A549 (cell line): ENCODE results near the gene HOXD9. TPM values are rescaled to one million over a fixed set of nuclear protein-coding genes. Genes with fewer than 3 reads are reported as not detected.

Experiments used
- ATAC-seq, 2 experiments: fragments of 200-7000 bp in 1 of 2; fragments of >200 bp in 1 of 2; cut with Nextera tagmentation in 1 of 2; cut with Tn5 transposase in 1 of 2; 3 replicates each; pipeline versions ENCODE4 v1.8.0 to v1.9.1; 2018 to 2020; ENCODE audit warnings: mild to moderate bottlenecking in 1 of 2, moderate library complexity in 1 of 2
- CTCF ChIA-PET: fragments of 300-600 bp; sonication (Branson Sonifier 250); formaldehyde crosslinking; extraction: SDS; loops from one replicate; lab custom pipeline; 2021; ENCODE audit warnings: antibody characterized with exemption, inconsistent platforms; lab: Yijun Ruan, JAX
- POLR2A ChIA-PET: fragments of 350-600 bp; formaldehyde crosslinking; extraction: SDS; loops from one replicate; lab custom pipeline; 2021; ENCODE audit warnings: antibody characterized with exemption, inconsistent platforms; lab: Yijun Ruan, JAX
- DNase-seq, 2 experiments: peaks; one replicate each; pipeline versions ENCODE4 v3.0.0 to v3.0.0-alpha.2; 2011 to 2016; ENCODE audit warnings: low read depth in 1 of 2, low spot score in 1 of 2
- FAIRE-seq: peaks from 2 replicates; lab custom pipeline; 2011; peaks lifted over from hg19 to GRCh38; lab: Jason Lieb, UNC
- H3K27ac ChIP-seq, 2 experiments: fragments of >200 bp; sonication (Bioruptor Twin); formaldehyde crosslinking; 3 replicates each; pipeline ENCODE4 v1.5.1; 2016 to 2017
- H3K4me1 ChIP-seq: fragments of >200 bp; sonication (Bioruptor Twin); formaldehyde crosslinking; 3 replicates; pipeline ENCODE4 v1.6.1; 2016
- H3K4me2 ChIP-seq: fragments of >200 bp; sonication (Bioruptor Twin); formaldehyde crosslinking; 3 replicates; pipeline ENCODE4 v1.6.1; 2016
- H3K4me3 ChIP-seq: fragments of >200 bp; sonication (Bioruptor Twin); formaldehyde crosslinking; 3 replicates; pipeline ENCODE4 v1.5.1; 2016
- H3K9me3 ChIP-seq: fragments of >200 bp; sonication (Bioruptor Twin); formaldehyde crosslinking; 3 replicates; pipeline ENCODE4 v1.6.1; 2016
- BHLHE40 ChIP-seq: IDR thresholded peaks from 2 replicates; pipeline ENCODE4 v1.6.1; 2012; ENCODE audit warnings: low read depth, low read length, inconsistent platforms
- CBX8 ChIP-seq: fragments of 200-600 bp; sonication (generic); IDR thresholded peaks from 2 replicates; pipeline ENCODE4 v1.6.1; 2016
- CEBPB ChIP-seq, 2 experiments: fragments of >200 bp in 1 of 2; sonication (Bioruptor Twin) in 1 of 2; formaldehyde crosslinking in 1 of 2; IDR thresholded peaks; 2 replicates each; pipeline ENCODE4 v1.6.1; 2012 to 2016
- CHD2 ChIP-seq: fragments of 150-350 bp; IDR thresholded peaks from 2 replicates; pipeline ENCODE4 v1.6.1; 2014; ENCODE audit warnings: low read length; ENCODE audit not compliant: partially characterized antibody
- EHMT2 ChIP-seq: fragments of 200-600 bp; sonication (generic); IDR thresholded peaks from 2 replicates; pipeline ENCODE4 v1.6.1; 2016; ENCODE audit warnings: antibody characterized with exemption, low read depth, mild to moderate bottlenecking, moderate library complexity
- ESRRA ChIP-seq: fragments of 150-350 bp; IDR thresholded peaks from 2 replicates; pipeline ENCODE4 v1.6.1; 2014; ENCODE audit warnings: mild to moderate bottlenecking, low read length, borderline replicate concordance
- FOSL2 ChIP-seq, 2 experiments: fragments of 450-650 bp in 1 of 2; fragments of >200 bp in 1 of 2; sonication (Bioruptor Twin) in 1 of 2; formaldehyde crosslinking; IDR thresholded peaks; 2 replicates each; pipeline versions ENCODE4 v1.5.0 to v1.6.1; 2016 to 2020; ENCODE audit warnings: mild to moderate bottlenecking in 1 of 2, moderate library complexity in 1 of 2
- FOXS1 ChIP-seq: fragments of 250-450 bp; sonication (Bioruptor Pico); IDR thresholded peaks from 2 replicates; pipeline ENCODE4 v1.5.0; 2020; ENCODE audit warnings: mild to moderate bottlenecking, moderate library complexity
- GATA3 ChIP-seq: IDR thresholded peaks from 2 replicates; pipeline ENCODE4 v1.6.1; 2012; ENCODE audit warnings: borderline replicate concordance
- HEYL ChIP-seq: fragments of 250-450 bp; sonication (Bioruptor Pico); IDR thresholded peaks from 2 replicates; pipeline ENCODE4 v1.8.0; 2021; ENCODE audit warnings: mild to moderate bottlenecking, moderate library complexity
- HOXB13 ChIP-seq: fragments of 250-450 bp; sonication (Bioruptor Pico); IDR thresholded peaks from 2 replicates; pipeline ENCODE4 v1.5.0; 2020; ENCODE audit warnings: low read depth, mild to moderate bottlenecking, moderate library complexity
- KDM1A ChIP-seq: fragments of 200-600 bp; sonication (generic); IDR thresholded peaks from 2 replicates; pipeline ENCODE4 v1.6.1; 2016; ENCODE audit warnings: low read depth, mild to moderate bottlenecking
- MYC ChIP-seq: IDR thresholded peaks from 2 replicates; pipeline ENCODE4 v1.6.1; 2012; ENCODE audit warnings: mild to moderate bottlenecking, inconsistent platforms, low read length, improper control_type of control experiment, borderline replicate concordance
- NFE2L2 ChIP-seq: fragments of 150-350 bp; conservative IDR thresholded peaks from 2 replicates; pipeline ENCODE4 v1.6.1; 2014; ENCODE audit warnings: low read length
- PHF8 ChIP-seq: fragments of 200-600 bp; sonication (generic); IDR thresholded peaks from 2 replicates; pipeline ENCODE4 v1.6.1; 2016; ENCODE audit warnings: low read depth, mild to moderate bottlenecking, antibody characterized with exemption, moderate library complexity, borderline replicate concordance
- RCOR1 ChIP-seq: fragments of 150-350 bp; IDR thresholded peaks from 2 replicates; pipeline ENCODE4 v1.6.1; 2014; ENCODE audit warnings: antibody characterized with exemption, low read length, low read depth
- RFX5 ChIP-seq: fragments of 450-650 bp; IDR thresholded peaks from 2 replicates; pipeline ENCODE4 v1.7.1; 2014; ENCODE audit warnings: antibody characterized with exemption, mild to moderate bottlenecking, moderate library complexity
- RNF2 ChIP-seq: fragments of 200-600 bp; sonication (generic); IDR thresholded peaks from 2 replicates; pipeline ENCODE4 v1.6.1; 2016; ENCODE audit warnings: low read depth, mild to moderate bottlenecking, antibody characterized with exemption, moderate library complexity, borderline replicate concordance
- ZSCAN20 ChIP-seq: fragments of 250-450 bp; sonication (Bioruptor Pico); IDR thresholded peaks from 2 replicates; pipeline ENCODE4 v1.8.0; 2022; ENCODE audit warnings: mild to moderate bottlenecking, moderate library complexity
- WGBS: methylation state at CpG from one replicate; pipeline ENCODE4 v1.1.6; 2017; ENCODE audit errors: missing lambda C conversion rate; 5-methylcytosine and 5-hydroxymethylcytosine counted together
- polyA plus RNA-seq, 4 experiments: library from polyadenylated mRNA; depleted of rRNA in 3 of 4; stranded (reverse); fragments of >200 nt; fragmentation: RNase III in 1 of 4; extraction: RNeasy Plus Mini Kit Qiagen cat#74134 plus additional on column Dnase treatment in 1 of 4; gene quantifications; 2 replicates in 3 of 4; 3 replicates in 1 of 4; pipeline ENCODE4 v1.2.3, GENCODE V29; 2011 to 2017
- TF ChIP-seq, protein P1 (sequence below): fragments of 150-350 bp; IDR thresholded peaks from 2 replicates; pipeline ENCODE4 v1.6.1; 2014; ENCODE audit warnings: low read depth, mild to moderate bottlenecking, low read length
- TF ChIP-seq, protein P2 (sequence below): IDR thresholded peaks from 2 replicates; pipeline ENCODE4 v1.6.1; 2012; ENCODE audit warnings: low read depth, borderline replicate concordance
- TF ChIP-seq, protein P3 (sequence below): IDR thresholded peaks from 2 replicates; pipeline ENCODE4 v1.6.1; 2012
- TF ChIP-seq, protein P4 (sequence below): fragments of >200 bp; sonication (Bioruptor Twin); formaldehyde crosslinking; IDR thresholded peaks from 3 replicates; pipeline ENCODE4 v1.5.1; 2016

Gene HOXD9
- polyA plus RNA-seq, 2 of the 4 experiments (the other 2 are of a cell fraction), result 0.45 to 1.0 TPM

DNA sequence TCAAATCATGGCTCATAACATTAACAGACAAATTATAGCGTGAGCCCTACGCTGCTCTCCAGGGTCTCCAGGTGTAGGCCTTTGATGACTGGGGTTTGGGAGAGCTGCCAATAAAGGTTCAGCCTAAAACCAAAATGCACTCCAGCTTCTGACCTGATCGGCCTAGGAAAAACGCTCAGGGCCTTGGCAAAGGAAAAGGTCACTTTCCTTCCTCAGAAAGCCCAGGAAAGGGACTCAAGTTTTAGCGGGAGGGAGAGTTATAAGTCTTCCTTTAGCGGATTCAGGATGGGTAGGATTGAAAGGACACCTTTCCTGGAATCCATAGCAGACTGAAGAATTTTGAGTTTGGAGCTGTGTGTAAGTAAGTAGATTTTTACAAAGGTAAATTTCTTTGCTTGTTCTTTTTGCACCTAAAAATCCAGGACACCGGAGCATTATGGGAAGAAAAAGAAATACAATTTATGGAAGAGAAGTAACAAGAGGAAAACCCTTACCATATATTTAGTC is 47.5 kb upstream of the HOXD9 start:
- no peak for FAIRE-seq
- H3K9me3 ChIP-seq, result no peaks in the 10 kb centered on the region
- no peak overlapping the region for H3K4me3 ChIP-seq
- ChIA-PET CTCF (interaction anchor here (0.6 to 2.5 kb wide), 5 partner anchors 10 to 1385 kb away, joined by 3 to 9 read pairs (median 4); no protein-coding TSS in a partner anchor), POLR2A (no interaction called here)
- WGBS, result 72% methylated on average over 7 of the region's 7 CpGs
- TF ChIP-seq FOSL2 (IDR thresholded peaks at IDR 0.05) (no peak), FOSL2 (CRISPR knock-in tag; IDR thresholded peaks at IDR 0.05) (no peak), EHMT2 (no peak), RFX5 (no peak), PHF8 (no peak), BHLHE40 (no peak), RCOR1 (no peak), GATA3 (no peak), NFE2L2 (no peak), ZSCAN20 (CRISPR knock-in tag) (no peak), CHD2 (no peak), HOXB13 (CRISPR knock-in tag) (no peak), HEYL (CRISPR knock-in tag) (no peak), MYC (no peak), RNF2 (no peak)
- TF ChIP-seq, protein P1, sequence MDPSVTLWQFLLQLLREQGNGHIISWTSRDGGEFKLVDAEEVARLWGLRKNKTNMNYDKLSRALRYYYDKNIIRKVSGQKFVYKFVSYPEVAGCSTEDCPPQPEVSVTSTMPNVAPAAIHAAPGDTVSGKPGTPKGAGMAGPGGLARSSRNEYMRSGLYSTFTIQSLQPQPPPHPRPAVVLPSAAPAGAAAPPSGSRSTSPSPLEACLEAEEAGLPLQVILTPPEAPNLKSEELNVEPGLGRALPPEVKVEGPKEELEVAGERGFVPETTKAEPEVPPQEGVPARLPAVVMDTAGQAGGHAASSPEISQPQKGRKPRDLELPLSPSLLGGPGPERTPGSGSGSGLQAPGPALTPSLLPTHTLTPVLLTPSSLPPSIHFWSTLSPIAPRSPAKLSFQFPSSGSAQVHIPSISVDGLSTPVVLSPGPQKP, result no peak
- TF ChIP-seq, protein P2, sequence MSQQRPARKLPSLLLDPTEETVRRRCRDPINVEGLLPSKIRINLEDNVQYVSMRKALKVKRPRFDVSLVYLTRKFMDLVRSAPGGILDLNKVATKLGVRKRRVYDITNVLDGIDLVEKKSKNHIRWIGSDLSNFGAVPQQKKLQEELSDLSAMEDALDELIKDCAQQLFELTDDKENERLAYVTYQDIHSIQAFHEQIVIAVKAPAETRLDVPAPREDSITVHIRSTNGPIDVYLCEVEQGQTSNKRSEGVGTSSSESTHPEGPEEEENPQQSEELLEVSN, result no peak
- TF ChIP-seq, protein P3, sequence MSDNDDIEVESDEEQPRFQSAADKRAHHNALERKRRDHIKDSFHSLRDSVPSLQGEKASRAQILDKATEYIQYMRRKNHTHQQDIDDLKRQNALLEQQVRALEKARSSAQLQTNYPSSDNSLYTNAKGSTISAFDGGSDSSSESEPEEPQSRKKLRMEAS, result no peak
- TF ChIP-seq, all 56 proteins: peak for 0
- no peak for DNase-seq
- no peak overlapping the region for H3K27ac ChIP-seq
- ATAC-seq, result no peak
- H3K4me1 ChIP-seq, result peaks cover 9% of the 10 kb centered on the region; the same call in 2 of the 3 replicates
- H3K4me2 ChIP-seq, result no peak overlapping the region

DNA sequence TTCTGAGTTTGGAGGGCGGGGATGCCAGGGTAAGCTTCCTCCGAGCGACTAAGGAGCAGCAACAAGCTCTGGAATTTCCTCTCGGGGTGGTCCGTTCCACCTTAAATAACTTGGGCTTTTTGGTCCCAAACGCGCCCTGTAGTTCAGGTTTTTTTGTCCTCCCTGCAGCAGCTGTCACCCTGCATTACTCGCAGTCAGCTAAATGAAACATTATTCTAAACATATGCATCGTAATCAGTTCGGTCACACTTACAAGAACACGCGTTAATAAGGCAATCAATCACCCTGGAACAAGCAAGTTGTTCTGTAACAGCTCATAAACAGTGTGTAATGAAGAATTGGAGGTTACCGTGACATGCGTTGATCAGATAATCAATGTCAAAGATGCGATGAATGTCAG is 47.0 kb upstream of the HOXD9 start:
- no peak overlapping the region for H3K4me3 ChIP-seq
- peaks cover 9% of the 10 kb centered on the region; the same call in 2 of the 3 replicates for H3K4me1 ChIP-seq
- 44% methylated on average over 15 of the region's 15 CpGs for WGBS
- ChIA-PET POLR2A (no interaction called here), CTCF (interaction anchor here (0.5 to 2.5 kb wide), 6 partner anchors 10 to 1385 kb away, joined by 3 to 9 read pairs (median 4); no protein-coding TSS in a partner anchor)
- H3K4me2 ChIP-seq, result no peak overlapping the region
- H3K9me3 ChIP-seq, result no peaks in the 10 kb centered on the region
- no peak for ATAC-seq
- no peak overlapping the region for H3K27ac ChIP-seq
- TF ChIP-seq, protein P4, sequence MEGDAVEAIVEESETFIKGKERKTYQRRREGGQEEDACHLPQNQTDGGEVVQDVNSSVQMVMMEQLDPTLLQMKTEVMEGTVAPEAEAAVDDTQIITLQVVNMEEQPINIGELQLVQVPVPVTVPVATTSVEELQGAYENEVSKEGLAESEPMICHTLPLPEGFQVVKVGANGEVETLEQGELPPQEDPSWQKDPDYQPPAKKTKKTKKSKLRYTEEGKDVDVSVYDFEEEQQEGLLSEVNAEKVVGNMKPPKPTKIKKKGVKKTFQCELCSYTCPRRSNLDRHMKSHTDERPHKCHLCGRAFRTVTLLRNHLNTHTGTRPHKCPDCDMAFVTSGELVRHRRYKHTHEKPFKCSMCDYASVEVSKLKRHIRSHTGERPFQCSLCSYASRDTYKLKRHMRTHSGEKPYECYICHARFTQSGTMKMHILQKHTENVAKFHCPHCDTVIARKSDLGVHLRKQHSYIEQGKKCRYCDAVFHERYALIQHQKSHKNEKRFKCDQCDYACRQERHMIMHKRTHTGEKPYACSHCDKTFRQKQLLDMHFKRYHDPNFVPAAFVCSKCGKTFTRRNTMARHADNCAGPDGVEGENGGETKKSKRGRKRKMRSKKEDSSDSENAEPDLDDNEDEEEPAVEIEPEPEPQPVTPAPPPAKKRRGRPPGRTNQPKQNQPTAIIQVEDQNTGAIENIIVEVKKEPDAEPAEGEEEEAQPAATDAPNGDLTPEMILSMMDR, result no peak
- 0 out of 2 replicates have a peak, but pooled peaks have one; percentile 20 for TF ChIP-seq CBX8
- TF ChIP-seq, all 56 proteins: peak for 1
- FAIRE-seq, result no peak
- DNase-seq, result no peak

DNA sequence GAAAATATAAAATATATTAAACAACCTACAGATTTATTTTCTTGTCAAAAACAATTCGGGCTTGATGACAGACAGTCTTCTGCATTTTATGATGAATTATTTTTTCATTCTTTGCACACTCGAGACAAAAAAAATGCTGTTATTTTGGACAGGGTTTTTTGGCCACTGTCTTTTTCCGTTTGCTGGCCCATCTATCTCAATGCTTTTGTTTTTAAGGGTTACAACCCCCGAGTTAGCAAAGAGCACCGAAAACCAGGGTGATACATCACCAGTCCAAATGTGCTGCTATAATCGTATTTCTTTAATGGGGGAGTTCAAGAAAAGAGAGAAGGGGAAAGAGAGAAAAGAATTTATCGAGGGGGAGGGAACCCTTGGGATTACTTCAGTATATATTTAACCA is 46.5 kb upstream of the HOXD9 start:
- 5% methylated on average over 7 of the region's 7 CpGs for WGBS

More for the DNA sequence above, 46.5 kb upstream of the HOXD9 start:
- ATAC-seq (no peak), DNase-seq (no peak), FAIRE-seq (no peak)
- H3K4me3 ChIP-seq, result no peak overlapping the region
- no peak overlapping the region for H3K27ac ChIP-seq
- peaks cover 3% of the 10 kb centered on the region for H3K9me3 ChIP-seq
- H3K4me2 ChIP-seq, result no peak overlapping the region
- ChIA-PET POLR2A (no interaction called here), CTCF (interaction anchor here (0.7 to 2.5 kb wide), 3 partner anchors 12 to 386 kb away, joined by 3 to 9 read pairs (median 5); no protein-coding TSS in a partner anchor)
- H3K4me1 ChIP-seq, result peaks cover 9% of the 10 kb centered on the region; the same call in 2 of the 3 replicates
- TF ChIP-seq CEBPB (IDR thresholded peaks at IDR 0.05) (no peak), ZSCAN20 (CRISPR knock-in tag) (no peak), MYC (no peak), ESRRA (no peak), KDM1A (no peak), RNF2 (peak; percentile 39; the same call in 1 of the 2 replicates), FOXS1 (CRISPR knock-in tag) (no peak)
- TF ChIP-seq, protein P3, result no peak
